GM21786 (cell line): ENCODE measurements around the gene FAM3B.

Experiments
- ATAC-seq: cut with Tn5 transposase; IDR thresholded peaks from one replicate; pipeline ENCODE4 v1.9.1; 2021; ENCODE audit not compliant: unreplicated experiment

FAM3B gene

DNA sequence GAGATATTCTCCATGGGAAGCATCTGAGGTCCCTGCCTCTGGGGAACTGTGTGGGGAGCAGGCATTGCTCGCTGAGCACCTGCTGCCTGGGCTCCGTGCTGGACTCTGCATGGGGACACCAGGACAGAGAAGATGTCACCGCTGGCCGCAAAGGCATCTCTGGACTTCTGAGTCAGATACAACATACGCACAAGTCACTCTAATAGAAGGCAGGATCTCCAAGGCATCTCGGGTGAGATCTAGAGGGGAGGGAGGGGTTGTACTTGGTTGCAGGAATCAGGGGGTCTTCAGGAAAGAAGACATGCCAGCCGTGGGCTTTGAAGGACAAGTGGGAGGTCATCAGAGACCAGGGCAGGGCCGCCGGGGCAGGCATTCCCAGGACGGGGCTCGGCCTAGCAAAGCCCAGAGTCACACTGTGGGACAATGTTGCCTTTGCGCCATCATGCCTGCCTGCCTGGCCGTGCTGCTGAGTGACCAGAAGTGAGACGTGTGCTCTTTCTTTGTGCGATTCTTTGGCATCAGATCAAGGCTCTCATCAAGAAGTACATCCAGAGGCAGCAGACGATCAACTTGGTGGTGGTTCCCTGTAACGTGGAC is 73.5 kb downstream of the FAM3B start:
- ATAC-seq, result no peak

DNA sequence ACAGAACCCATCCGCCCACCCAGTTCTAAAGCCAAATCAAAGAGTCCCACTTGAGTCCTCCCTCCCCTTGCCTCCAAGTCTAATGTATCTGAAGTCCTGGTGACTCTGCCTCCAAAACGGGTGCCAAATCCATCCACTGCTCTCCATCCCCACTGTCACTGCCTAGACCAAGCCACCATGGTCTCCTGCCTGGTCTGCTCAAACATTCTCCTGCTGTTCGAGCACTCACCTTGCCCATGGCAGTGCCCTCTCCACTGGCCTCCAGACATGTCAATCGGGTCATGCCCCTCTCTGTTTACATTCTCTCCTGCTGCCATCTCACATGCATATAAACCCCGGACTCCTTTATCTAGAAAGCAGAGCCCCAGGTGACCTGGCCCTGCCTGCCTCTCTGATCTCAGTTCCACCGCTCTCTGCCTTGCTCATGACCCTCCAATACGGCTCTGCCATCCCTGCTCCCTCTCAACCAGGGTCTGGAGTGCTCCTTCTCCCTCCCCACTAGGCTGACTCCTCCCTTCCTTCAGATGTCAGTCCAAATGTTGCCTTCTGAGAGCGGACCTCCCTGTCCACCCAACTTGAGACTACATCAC is 77.4 kb downstream of the FAM3B start:
- ATAC-seq, result no peak

DNA sequence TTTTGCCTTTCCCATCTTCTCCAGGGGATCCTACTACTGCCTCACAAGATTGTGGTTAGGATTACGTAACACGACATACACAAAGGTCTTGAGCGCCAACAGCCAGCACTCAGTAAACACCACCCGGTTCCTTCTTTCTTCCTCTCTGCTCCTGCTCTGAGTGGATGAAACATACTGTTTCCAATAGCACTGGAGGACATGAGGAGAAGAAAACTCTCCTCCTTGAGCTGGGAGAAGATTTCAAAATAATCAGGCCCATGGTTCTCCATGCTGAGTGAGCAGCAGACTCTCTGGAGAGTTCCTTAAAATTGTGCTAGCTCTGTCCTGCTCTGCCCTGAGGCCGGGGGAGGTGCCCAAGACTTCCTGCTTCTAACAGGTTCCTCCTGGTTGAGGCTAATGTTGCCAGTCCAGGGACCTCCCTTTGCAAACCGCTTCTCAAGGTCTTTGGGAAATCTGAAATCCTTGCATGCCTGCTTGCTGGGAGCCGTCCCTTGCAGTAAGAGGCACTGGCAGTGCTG is 80.0 kb downstream of the FAM3B start:
- ATAC-seq, result no peak

DNA sequence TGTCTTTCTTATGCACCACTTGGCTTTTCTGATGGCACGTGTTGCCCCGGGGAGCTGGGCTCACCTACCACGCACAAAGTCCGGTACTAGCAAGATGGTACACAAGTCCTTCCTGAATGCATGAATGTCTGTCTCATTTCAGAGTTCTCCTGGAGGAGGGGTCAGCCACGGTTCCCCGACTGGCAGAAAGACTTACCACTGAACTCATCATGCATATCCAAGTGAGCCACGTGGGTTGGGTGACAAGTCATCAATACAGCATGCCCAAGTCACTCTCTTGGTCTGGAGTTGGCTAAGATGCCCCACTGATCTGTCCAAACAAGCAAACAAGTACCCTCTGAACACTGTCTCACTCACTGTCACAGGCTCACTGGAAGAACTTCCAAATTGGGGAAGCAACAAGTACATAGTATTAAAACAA is 80.9 kb downstream of the FAM3B start:
- no peak for ATAC-seq

DNA sequence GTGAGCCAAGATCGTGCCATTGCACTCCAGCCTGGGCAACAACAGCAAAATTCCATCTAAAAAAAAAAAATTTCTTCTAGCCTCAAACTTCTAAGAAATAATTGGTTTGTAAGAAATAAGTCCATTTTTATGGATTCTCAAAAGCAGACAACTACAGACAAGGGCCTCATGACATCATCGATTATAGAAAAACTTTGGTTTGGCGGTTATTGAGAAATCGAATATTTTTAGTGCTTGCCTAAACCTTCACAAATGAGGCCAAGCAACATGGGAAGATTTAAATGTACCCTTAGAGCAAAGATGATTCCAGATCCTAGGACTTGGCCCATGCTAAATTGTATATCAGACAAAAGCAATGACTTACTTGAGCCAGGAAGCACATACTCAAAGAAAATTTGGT is 81.7 kb downstream of the FAM3B start:
- ATAC-seq, result no peak

DNA sequence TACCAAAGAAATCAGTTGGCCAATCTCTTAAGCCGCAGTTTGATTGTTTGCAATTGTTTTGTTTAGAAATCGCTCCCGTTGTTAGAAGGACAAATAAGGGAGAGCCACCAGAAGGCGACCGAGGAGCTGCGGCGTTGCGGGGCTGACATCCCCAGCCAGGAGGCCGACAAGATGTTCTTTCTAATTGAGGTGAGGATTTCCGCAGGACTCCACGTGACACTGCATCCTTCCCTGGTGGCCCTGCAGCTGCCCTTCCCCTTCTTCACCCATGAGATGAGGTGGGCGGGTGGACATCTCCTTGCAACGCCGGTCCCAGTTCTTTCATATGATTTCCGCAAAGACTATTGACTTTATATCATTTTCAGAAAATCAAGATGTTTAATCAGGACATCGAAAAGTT is 82.2 kb downstream of the FAM3B start:
- no peak for ATAC-seq

DNA sequence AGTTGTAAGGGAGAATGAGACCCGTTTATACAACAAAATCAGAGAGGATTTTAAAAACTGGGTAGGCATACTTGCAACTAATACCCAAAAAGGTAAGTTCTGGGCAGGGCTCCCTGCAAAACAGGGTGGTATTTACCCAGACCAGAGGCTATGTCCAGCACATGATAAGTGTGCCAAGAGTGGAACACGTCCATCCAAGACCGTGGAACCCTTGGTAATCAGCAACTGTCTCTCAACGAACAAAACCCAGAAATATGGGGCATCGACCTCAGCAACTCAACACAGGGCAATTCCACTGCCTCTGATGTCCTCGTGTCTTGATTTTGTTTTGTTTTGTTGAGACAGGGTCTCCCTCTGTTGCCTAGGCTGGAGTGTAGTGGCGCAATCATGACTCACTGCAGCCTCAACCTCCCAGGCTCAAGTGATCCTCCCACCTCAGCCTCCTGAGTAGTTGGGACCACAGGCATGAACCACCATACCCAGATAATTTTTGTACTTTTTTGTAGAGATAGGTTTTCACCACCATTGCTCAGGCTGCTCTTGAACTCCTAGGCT is 82.7 kb downstream of the FAM3B start:
- no peak for ATAC-seq

DNA sequence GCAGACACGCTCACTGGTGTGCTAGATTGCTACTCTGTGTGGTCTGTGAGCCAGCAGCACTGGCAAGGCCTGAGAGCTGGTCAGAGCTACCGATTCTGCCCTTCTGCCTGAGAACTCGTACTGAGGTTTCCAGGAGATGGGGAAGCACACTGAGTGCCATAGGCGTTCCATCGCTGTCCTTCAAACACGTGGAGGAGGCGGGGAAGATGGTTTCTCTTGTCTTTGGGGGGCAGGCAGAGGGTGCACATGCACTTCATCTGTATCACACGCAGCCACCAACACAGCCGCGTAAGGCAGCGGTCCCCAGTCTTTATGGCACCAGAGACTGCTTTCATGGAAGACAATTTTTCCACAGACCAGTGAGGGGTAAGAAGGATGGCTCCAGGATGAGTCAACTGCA is 85.6 kb downstream of the FAM3B start:
- ATAC-seq, result no peak

DNA sequence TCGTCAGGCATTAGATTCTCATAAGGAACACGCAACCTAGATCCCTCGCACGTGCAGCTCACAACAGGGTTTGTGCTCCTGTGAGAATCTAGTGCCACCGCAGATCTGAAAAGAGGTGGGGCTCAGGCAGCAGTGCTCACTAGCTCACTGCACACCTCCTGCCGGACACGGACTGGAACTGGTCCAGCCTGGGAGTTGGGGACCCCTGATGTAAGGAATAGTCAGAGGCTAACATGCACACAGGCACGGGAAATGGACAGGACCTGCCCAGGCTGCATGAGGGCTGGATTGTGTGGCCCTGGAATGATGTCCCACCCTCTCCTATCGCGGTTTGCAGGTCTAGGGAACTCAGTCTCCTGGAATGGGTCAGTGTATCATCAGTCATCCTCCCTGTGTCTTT is 86.2 kb downstream of the FAM3B start:
- ATAC-seq, result no peak

DNA sequence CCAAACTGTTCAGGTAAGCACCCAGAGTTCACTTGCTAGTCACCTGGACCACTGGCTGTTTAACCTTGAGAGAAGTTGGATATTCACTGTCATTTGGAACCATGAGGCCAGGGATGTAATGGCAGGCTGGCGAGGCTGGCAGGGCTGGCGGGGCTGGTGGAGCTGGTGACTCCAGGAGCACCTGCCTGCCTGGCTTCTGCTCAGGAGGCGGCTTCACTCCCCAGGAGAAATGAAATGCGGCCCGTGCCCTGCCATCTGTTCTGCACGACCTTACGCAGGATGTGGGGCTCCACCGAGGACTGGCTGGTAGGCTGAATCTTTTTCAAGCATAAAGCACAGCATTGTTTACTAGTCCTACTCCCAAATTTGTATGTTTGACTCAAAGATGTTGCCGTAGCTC is 86.7 kb downstream of the FAM3B start:
- no peak for ATAC-seq

DNA sequence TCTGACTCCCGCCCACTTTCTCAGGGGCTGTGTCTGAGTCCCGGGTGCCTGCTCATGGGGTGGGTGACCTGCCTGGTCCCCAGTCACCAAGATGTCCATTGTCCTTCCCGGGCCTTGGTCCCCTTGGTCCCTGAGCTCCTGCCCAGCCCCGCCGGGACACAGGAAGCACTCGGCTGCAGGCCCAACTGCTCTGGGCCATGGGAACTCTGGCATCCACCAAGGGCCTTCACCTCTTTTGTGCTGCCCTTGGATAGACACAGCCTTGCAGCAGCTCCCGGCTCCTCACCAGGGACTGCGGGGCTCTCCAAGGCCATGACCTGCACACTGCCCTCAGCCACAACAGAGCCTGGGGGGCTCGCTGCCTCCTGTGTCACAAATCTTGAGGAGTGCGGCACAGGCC is 87.4 kb downstream of the FAM3B start:
- no peak for ATAC-seq

DNA sequence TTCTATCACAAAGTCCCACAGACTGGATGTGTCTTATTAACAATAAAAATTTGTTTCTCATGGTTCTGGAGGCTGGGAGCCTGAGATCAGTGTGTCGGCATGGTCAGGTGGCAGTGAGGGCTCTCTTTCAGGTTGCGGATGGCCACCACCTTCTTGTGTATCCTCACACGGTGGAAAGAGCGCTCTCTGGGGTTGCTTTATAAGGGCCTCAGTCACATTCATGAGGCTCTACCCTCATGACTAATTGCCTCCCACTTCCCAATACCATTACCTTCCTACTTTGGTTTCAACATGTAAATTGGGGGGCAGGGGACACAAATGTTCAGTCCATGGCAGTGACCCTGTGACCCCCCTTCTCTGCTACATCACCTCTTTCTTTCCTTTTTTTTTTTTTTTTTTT is 88.7 kb downstream of the FAM3B start:
- no peak for ATAC-seq

DNA sequence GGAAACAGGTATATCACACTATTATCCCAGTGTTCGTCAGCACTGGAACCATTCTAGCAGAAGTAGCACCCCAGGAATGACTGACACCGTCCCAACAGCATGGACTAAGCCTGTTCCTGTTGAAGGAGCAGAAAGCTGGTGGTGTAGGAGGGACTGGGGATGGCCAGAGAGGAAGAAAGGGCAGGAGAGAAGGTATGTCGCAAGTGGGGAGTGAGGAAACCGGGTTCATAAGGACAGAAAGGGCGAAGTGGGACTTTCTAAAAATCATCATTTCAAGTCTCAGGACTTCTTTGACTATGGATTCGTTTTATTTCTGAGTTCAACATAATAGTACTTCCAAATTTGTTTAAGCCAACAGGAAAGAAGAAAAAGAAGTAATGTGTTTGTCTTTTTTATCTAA is 89.7 kb downstream of the FAM3B start:
- no peak for ATAC-seq
